Measurements from ENCODE around the gene KRTAP16-1. TPM values are rescaled to one million over a fixed set of nuclear protein-coding genes. Genes with fewer than 3 reads are reported as not detected.

KRTAP16-1 gene
- total and polyA plus RNA-seq, 2 of the 8 experiments (the other 6 are each of a cell fraction or from before 2014, with no cell fraction given) = not detected

- FAIRE-seq (no peak), DNase-seq (ENCODE audit: low read depth in 1 of 2, low spot score in 2 of 2) (no peak)
- H3K18ac ChIP-seq (ENCODE audit: extremely low read depth, low read length) = no peak overlapping the region
- no peaks in the 10 kb centered on the region for H3K27me3 ChIP-seq (replicated peaks in 1 of 4; ENCODE audit: control insufficient read depth in 3 of 4, extremely low read depth in 1 of 4, insufficient read depth in 3 of 4, low read length in 3 of 4)
- POLR2A ChIA-PET (ENCODE audit: partially characterized antibody) = no interaction called here
- H2AFZ ChIP-seq (ENCODE audit: low read length) = no peak overlapping the region
- no peak overlapping the region for H3K9ac ChIP-seq (replicated peaks in 1 of 4; ENCODE audit: extremely low read depth in 1 of 4, low read depth in 3 of 4, low read length in 3 of 4)
- no peak overlapping the region for H3K14ac ChIP-seq (ENCODE audit: insufficient read length)
- 0 out of 4 replicates have a peak, but pooled peaks cover 0 to 5% of the 10 kb centered on the region in 2 experiments for H3K9me3 ChIP-seq (ENCODE audit: insufficient read depth in 2 of 2, low read depth in 1 of 2, low read length in 1 of 2)
- H4K8ac ChIP-seq (ENCODE audit: extremely low read depth, insufficient read depth, low read length) = no peak overlapping the region; the same call in 1 of the 2 replicates
- CTCF ChIA-PET (ENCODE audit: partially characterized antibody) = interaction anchor here (0.6 to 3.7 kb wide), 68 partner anchors 9 to 480 kb away, joined by 3 to 31 read pairs (median 4); partner anchors contain the start of genes KRT33A, KRTAP1-1, KRTAP1-3 and KRTAP16-1
- H3K56ac ChIP-seq (replicated peaks; ENCODE audit: insufficient read length, low read depth, low read length) = no peak overlapping the region
- H2BK20ac ChIP-seq (ENCODE audit: low read length) = no peak overlapping the region
- no peak overlapping the region for H2AK5ac ChIP-seq (ENCODE audit: low read depth, low read length)
- H3K4me2 ChIP-seq (ENCODE audit: insufficient read depth in 1 of 2, low read depth in 2 of 2, low read length in 2 of 2) = no peak overlapping the region
- H4K91ac ChIP-seq (replicated peaks; ENCODE audit: insufficient read length, low read length) = no peak overlapping the region
- H2BK12ac ChIP-seq (ENCODE audit: low read depth, low read length) = no peak overlapping the region
- no peaks in the 10 kb centered on the region for H3K79me1 ChIP-seq (ENCODE audit: low read depth, low read length)
- H2BK15ac ChIP-seq (ENCODE audit: low read length) = no peak overlapping the region
- 89% methylated on average over 11 of the region's 11 CpGs; no CpG with 5 or more reads in 1 of the 2 experiments for WGBS, 2 experiments (ENCODE audit: extremely low coverage in 1 of 2, insufficient coverage in 1 of 2, insufficient read length in 1 of 2, insufficient replicate concordance in 2 of 2, low coverage in 1 of 2, low lambda C conversion rate in 2 of 2, missing lambda C conversion rate in 1 of 2)
- H3K79me2 ChIP-seq (ENCODE audit: control insufficient read depth in 1 of 2, insufficient read depth in 2 of 2, low read length in 2 of 2) = no peaks in the 10 kb centered on the region
- no peaks in the 10 kb centered on the region for H3K23me2 ChIP-seq (ENCODE audit: low read depth, low read length)
- no peak overlapping the region for H3K4ac ChIP-seq (replicated peaks; ENCODE audit: insufficient read length, low read depth, low read length)
- no peak overlapping the region for H3K23ac ChIP-seq (ENCODE audit: insufficient read length)
- H3K4me1 ChIP-seq (replicated peaks in 1 of 4; ENCODE audit: control insufficient read depth in 3 of 4, insufficient read depth in 4 of 4, low read length in 3 of 4) = no peaks in the 10 kb centered on the region; a peak in 1 of 7 replicates
- H2BK120ac ChIP-seq (replicated peaks; ENCODE audit: low read depth, low read length) = no peak overlapping the region
- no peaks in the 10 kb centered on the region for H3K36me3 ChIP-seq (ENCODE audit: control insufficient read depth in 2 of 4, insufficient read depth in 4 of 4, low read length in 3 of 4)
- H2BK5ac ChIP-seq (ENCODE audit: low read depth, low read length) = no peak overlapping the region
- no peak overlapping the region for H4K5ac ChIP-seq (ENCODE audit: insufficient read length, low read depth, low read length)
- H4K20me1 ChIP-seq (replicated peaks in 1 of 2; ENCODE audit: control insufficient read depth in 1 of 2, insufficient read depth in 2 of 2, low read length in 2 of 2) = no peaks in the 10 kb centered on the region
- no peak overlapping the region for H3K4me3 ChIP-seq (ENCODE audit: extremely low read depth in 1 of 4, insufficient read depth in 2 of 4, low read depth in 3 of 4, low read length in 4 of 4)
- no peak overlapping the region for H3K27ac ChIP-seq (ENCODE audit: low read depth, low read length)
- TF ChIP-seq CTCF (IDR thresholded peaks at IDR 0.05; ENCODE audit: control extremely low read depth in 1 of 3, insufficient read depth in 1 of 3, low read depth in 1 of 3, low read length in 3 of 3) (no peak), TAF1 (IDR thresholded peaks at IDR 0.05; ENCODE audit: low read depth, low read length) (no peak), SUZ12 (IDR thresholded peaks at IDR 0.05; ENCODE audit: low read length) (no peak), USF2 (IDR thresholded peaks at IDR 0.05; ENCODE audit: low read length) (no peak), POU5F1 (IDR thresholded peaks at IDR 0.05; ENCODE audit: low read depth, low read length) (no peak), SIX5 (IDR thresholded peaks at IDR 0.05; ENCODE audit: low read depth, low read length) (no peak), FOSL1 (IDR thresholded peaks at IDR 0.05; ENCODE audit: insufficient read depth, low read depth, low read length) (no peak), TCF12 (IDR thresholded peaks at IDR 0.05; ENCODE audit: low read depth, low read length) (no peak)
Observed at GRCh38 chr17:41322903-41323895, 14.1 kb upstream of the KRTAP16-1 start.
